IPS-NIHi11 (cell line): ENCODE measurements around the gene C14orf180.
A peak's percentile ranks its signal among the peaks of the same experiment; 100 is the strongest.

Experiments used
- DNase-seq: peaks from one replicate; pipeline ENCODE4 v3.0.0; 2012; ENCODE audit warnings: mixed read lengths, low spot score

The C14orf180 gene

GRCh38 chr14:104550340-104550860 is 29.2 kb upstream of the C14orf180 start:
- DNase-seq = peak; percentile 5

GRCh38 chr14:104550861-104551728 is 28.5 kb upstream of the C14orf180 start:
- DNase-seq = peak; percentile 5

- no peak for DNase-seq
These were observed 27.5 kb upstream of the C14orf180 start for GRCh38 chr14:104551851-104552737.

- no peak for DNase-seq
These were observed 26.8 kb upstream of the C14orf180 start for GRCh38 chr14:104552738-104553125.

- DNase-seq = no peak
These were observed 26.1 kb upstream of the C14orf180 start for GRCh38 chr14:104553166-104554087.

GRCh38 chr14:104554088-104554607 is 25.4 kb upstream of the C14orf180 start:
- DNase-seq = no peak

GRCh38 chr14:104554608-104555429 is 24.7 kb upstream of the C14orf180 start:
- no peak for DNase-seq

GRCh38 chr14:104555430-104556255 is 23.9 kb upstream of the C14orf180 start:
- no peak for DNase-seq

GRCh38 chr14:104556256-104557021 is 23.1 kb upstream of the C14orf180 start:
- DNase-seq = no peak

GRCh38 chr14:104557086-104557485 is 22.5 kb upstream of the C14orf180 start:
- DNase-seq = no peak

- DNase-seq = no peak
These were observed 21.8 kb upstream of the C14orf180 start for GRCh38 chr14:104557766-104558165.

GRCh38 chr14:104558231-104559027 is 21.1 kb upstream of the C14orf180 start:
- no peak for DNase-seq

- no peak for DNase-seq
These were observed 20.3 kb upstream of the C14orf180 start for GRCh38 chr14:104559028-104559803.

- no peak for DNase-seq
These were observed 19.6 kb upstream of the C14orf180 start for GRCh38 chr14:104559804-104560585.

GRCh38 chr14:104560586-104560945 is 19.0 kb upstream of the C14orf180 start:
- no peak for DNase-seq

- DNase-seq = no peak
These were observed 18.4 kb upstream of the C14orf180 start for GRCh38 chr14:104561124-104561557.
